GM11168 (cell line): Measurements from ENCODE around the gene GPR152.

Source experiments
- in situ Hi-C: fragments of 300-500 bp; cut with MboI; formaldehyde crosslinking; loops from one replicate; pipeline ENCODE4 v1.12.0; 2022; ENCODE audit warnings: low sequenced_read_pairs; ENCODE audit not compliant: unreplicated experiment

GPR152 gene

DNA sequence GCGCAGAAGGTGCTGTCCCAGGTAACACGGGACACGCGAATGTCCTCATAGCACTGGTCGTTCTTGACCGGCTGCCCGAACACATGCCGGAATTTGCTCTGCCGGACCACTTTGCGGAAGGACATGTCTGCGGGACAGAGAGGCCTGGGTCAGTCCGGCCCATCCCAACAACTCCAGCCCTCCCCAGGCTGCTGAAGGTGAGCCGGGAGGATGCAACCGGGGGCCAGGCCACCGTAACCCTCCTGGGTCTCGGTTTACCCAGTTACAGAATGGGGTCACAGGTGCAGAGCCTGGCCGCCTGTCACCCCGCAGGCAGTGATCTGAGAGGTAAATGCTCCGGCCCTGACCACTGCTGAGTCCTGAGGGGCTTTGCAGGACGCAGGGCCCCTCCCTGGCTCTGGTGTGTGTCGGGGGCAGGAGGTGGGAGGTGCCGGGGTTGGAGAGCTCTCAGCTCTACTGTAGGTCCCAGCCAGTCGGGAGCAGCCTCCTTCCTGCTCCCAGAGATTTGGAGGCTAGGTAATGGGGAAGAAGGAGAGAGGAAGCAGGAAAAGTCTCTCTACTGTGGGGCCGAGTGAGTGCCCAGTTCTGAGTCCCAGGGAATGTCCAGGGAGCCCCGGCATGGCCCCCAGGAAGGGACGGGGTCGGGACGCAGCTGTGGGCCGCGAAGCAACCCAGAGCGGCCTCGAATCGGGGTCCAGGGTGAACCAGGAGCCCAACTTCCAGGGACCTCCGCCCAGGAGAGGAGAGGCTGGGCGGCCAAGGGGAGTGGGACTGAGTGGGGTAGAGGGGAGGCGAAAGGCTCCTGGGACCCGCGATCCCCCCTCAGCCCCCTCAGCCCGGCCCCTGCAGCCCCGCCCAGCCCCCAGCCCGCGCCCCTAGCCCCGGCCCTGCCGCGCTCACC, 9.8 kb downstream of the GPR152 start:
- in situ Hi-C loops, result no loop called here

DNA sequence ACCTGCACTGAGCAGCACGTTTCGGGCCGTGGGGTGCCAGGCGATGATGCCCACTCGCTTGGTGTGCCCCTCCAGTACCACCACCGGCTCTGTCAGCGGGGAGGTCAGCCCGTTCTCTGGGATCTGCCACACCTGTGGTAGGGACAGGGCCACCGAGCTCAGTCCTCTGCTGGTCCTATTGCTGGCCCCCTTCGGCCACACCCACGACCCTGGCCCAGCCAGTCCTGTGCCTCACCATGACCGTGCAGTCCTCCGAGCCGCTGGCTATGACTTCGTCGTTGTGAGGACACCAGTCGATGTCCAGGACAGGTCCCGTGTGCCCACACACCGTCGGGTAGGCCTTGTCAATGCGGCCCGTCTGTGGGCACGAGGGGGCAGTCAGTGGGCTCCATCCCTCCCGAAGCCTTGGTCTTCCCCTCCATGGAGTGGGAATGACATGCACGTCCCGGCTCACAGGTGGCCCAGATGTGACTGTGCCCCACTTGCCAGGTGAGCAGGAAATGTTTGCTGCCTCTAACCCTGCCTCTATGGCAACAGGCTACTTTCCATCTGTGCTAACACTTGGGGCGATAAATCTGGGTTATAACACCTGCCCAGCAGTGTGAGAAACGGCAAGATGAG, 10.7 kb downstream of the GPR152 start:
- in situ Hi-C loops, result no loop called here

DNA sequence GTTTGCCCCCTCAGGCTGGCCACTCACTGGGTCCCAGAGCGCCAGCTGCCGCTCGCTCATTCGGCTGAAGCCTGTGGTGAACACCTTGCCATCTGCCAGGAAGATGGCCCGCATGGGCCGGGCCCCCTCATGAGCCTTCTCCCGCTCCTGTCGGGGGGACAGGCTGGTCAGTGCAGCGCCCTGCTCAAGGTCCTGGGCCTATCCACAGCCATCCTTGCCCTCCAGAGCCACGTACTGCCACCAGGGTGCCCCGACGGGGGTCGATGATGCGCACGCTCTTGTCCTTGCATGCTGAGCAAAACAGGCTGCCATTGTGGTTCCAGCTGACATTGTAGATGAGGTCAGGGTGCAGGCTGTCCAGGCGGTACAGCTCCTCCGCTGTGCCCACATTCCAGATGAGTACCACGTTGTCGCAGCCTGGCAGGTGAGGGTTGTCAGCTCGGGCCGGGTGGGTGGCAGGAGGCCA, 11.4 kb downstream of the GPR152 start:
- in situ Hi-C loops, result no loop called here

DNA sequence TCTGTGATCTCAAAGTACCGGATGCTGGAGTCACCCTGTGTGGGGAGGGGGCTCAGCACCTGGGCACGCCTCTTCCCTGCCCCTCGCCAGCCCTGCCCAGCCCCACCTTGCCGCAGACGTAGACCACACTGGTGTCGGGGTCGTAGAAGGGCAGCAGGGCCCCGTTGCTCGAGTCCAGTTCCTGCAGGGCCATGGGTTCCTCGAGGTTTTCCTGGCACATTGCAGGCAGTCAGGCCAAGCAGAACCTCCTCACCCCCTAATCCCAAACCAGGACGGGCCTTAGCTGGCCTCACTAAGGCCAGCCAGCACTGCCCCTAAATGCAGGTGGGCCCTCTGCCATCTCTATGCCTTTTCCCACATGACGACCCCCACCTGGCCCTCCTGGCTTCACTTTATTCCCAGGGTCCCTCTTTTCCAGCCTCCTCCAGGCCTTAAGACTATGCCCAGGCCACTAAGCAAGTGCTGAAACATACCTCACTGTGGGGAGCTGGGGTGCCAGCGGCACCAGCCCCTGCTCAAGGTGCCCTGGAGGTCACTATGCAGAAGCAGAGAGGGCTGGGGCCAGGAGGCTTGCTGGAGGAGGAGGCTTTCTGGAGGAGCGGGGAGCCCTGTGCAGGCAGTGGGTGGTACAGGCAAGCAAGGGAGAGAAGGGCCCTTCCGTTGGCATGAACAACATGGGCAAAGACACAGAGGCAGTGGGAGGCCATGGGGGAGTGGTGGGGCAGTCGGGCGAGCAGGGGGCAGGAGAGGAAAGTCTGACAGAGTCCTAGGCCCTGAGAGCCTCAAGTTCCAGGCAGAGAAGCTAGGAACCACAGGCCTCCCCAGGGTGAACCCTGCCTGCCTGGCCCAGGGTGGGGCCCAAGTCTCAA, 12.1 kb downstream of the GPR152 start:
- in situ Hi-C loops, result no loop called here

DNA sequence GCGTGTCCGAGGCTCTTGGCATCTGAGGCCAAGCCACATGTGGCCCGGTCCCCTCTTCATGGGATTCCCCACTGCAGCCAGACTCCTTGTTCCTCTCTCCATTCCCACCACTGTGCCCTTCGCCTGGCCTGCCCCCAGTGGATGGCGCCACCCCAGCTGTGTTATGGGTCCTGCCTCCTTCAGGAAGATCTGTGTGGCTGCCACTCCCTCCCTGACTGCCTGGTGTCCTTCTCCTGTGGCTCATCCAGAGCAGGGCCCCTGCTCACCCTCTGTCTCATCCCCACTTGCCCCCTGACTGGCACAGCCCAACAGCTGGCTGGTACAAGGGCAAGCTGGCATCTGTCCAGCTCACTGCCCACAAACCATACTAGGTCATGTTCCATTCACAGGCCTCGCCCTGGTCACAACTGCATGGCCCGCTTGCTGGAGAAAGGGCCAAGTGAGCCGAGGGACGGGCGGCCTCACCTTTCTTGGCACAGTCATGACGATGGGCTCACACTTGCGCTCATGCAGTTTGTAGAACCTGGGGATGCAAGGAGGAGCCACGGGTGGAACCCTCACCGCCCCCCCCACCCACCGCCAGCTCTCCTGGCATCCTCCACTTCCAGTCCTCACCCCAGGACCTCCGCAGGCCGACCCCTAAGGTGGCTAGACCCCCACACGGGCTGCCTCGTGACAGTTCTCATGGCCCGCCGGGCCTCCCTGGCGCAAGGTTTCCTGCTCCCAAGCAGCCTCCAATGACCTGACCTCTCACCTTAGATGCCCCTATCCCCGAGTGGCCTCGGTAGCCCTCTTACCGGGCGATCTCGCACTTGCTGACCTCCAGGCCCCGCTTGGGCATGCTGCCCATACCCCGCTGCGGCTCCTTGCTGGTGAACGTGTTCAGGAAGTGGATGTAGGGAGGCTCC, 13.0 kb downstream of the GPR152 start:
- in situ Hi-C loops, result no loop called here

DNA sequence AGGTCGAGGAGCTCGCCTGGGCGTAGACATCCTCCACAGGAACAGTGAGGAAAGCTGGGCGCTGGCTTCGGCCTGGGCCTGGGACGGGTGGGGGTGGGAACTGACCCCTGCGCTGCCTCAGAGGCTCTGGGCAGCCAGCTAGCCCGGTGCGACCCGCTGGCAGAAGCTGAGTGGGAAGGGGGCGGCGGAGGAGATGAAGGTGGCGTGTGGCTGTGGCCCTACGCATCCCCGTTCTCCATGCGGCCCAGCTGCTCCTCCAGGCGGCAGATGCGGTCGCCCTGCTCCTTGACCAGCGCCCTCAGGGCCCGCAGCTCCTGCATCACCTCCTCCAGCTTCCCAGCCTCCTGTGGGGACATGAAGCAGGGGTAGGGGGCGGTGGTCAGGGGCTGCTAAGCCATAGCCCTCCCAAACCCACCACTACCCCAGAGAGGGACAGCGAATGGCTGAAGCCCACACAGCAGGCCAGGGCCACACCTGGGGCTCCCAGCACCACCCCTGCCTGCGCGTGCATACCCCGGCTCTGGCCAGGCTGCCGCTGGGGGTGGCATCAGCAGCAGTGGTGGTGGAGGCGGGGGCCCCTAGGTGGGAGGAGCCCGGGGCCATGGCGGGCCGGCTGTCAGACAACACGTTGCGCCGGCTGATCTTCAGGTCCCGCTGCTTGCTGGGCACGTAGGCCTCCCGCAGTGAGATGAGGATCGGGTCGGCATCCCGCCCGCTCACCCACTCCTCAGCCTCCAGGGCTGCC, 14.2 kb downstream of the GPR152 start:
- in situ Hi-C loops, result no loop called here

DNA sequence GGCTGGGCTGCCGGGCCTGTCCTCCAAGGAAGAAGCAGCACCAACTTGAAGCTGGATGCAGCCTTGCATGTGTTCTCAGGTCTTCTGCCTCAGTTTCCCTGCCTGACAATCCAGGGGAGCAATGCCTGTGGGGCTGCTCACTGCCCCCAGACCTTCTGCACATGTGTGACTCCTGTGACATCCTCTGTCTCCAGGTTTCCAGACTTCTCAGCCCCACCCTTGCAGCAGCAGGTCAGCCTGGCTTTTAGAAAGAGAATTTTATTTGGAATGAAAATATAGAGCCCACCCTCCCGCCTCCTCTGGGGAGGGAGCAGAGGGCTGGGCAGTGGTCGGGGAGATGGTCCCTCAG, 14.7 kb downstream of the GPR152 start:
- in situ Hi-C loops, result no loop called here

DNA sequence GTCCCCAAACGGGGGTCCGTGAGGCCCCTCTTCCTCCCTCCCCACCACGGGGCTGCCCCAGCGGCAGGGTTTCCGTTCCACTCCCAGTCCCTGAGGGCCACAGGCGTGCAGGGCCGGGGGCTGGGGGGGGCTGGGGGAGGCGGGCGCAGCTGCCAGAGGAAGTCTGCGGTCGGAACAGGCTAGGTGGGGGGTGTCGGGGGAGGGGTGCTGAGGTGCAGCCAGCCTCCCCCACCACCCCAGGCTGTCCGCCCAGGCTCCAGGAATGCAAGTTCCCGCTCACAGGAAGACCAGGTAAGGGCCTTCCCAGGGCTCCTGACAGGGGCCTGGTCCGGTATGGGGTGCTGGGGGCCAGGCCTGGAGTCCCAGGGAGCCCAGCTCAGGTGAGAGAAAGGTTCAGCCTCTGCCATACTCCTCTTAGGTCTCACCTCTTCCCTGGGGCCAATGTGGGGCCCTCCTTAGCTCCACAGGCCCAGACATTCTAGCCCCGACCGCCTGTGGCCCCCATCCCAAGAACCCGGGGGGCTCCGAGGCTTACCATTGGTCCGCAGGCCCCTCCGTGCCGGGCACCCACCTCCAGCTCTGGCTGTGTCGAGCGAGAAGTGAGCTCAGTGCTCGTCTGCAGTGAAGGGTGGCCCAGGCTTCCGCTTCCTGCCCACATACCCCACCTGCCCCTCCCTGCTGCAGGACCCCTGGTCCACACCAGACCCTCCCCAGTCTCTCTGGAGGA, 15.3 kb downstream of the GPR152 start, which contains the start of gene PTPRCAP:
Gene PTPRCAP (minus strand): TSS at position 601 of the 727 bp plus-strand sequence. CDS start 63 bp downstream, at position 538.
- in situ Hi-C loops, result no loop called here

DNA sequence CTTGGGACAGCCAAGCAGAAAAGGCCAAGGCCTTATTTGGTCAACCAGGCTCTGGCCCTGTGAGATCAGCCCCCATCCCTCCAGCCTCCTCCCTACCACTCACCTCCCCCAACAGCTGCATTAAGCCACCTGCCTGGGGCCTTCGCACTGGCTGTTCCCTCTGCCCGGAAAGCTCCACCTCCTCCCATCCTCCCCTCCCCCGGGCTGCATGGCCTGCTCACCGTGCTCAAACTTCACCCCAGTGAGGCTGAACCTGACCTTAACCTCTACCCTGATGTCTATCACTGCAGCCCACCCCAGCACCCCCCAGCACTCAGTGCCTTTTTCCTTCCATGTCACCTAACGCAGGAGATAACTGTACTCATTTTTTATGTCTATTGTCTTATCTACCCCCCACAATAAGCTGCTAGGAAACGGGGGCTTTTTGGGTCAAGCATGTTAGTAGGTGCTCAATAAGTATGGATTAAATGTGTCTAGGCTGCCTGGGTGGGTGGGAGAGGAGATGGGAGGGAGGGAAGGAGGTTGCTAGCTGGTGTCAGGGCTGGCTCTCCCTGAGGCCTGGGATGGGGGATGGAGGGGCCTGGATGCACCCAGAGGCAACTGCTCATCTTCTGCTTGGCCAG, 16.0 kb downstream of the GPR152 start:
- in situ Hi-C loops, result no loop called here

DNA sequence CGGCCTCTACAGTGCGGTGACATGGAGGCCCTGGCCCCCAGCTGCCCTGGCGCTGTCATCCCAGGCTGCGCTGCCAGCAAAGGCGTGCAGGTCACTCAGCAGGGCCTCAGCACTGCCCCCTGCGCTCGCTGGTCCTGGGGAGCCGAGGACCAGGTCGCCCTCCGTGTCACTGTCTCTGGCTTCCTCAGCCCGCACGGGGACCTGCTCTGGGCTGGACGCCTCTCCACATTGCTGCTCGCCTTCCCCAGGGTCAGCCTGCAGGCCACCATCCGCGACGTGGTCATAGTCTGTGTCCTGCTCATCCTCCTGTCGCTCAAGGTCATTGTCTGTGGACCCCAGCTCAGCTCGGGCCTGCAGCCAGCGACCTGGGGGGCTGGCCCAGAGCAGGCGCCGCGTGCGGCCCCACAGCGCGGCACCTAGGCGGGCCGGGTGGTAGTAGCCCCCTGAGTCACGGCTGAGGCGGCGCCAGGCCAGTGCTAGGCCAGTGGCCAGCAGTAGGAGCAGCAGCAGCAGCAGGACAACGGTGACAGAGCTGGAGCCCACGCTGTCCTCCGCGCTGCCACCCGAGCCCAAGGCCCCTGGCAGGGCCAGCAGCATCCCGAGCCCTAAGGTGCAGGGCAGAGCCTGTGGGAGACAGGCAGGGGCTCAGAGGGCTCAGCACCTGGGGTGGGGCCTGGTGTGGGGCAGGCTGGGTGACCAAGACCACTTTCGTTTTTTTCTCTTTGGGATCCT, 16.6 kb downstream of the GPR152 start:
- in situ Hi-C loops, result no loop called here

DNA sequence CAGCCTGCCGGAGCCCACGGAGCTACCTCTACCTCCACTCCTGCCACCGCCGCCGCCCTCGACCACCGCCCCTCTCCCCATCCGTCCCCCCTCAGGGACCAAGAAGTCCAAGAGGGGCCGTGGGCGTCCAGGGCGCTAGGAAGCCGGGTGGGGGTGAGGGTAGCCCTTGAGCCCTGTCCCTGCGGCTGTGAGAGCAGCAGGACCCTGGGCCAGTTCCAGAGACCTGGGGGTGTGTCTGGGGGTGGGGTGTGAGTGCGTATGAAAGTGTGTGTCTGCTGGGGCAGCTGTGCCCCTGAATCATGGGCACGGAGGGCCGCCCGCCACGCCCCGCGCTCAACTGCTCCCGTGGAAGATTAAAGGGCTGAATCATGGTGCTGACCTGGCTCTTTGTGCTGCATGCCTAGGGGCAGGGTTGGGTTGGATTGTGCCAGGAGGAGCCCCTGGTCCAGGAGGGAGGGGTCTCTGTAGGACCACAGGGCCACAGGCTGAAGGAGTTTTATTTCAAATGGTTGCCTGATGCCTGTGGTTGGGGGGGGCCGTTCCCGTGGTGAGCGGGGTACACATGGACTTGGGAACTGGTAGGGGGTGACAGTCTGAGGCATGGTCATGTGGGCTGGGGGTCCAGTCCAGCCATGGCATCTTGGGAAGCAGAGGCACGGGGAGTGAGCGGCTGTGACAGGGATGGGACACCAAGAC, 17.4 kb downstream of the GPR152 start:
- in situ Hi-C loops, result no loop called here

DNA sequence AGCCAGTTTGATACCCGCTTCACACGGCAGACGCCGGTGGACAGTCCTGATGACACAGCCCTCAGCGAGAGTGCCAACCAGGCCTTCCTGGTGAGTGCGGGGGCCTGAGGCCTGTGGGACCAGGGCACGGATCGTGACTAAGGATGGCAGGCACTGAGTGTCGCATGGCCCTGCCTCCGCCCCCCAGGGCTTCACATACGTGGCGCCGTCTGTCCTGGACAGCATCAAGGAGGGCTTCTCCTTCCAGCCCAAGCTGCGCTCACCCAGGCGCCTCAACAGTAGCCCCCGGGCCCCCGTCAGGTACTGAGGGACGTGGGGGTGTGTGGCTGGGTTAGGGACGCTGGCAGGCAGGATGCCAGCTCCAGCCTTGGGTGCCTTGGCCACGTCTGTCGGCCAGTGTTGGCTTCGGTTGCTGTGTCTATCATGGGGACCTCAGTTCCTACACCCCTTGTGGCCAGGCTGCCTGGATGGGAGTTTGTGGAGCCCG, 18.1 kb downstream of the GPR152 start:
- in situ Hi-C loops, result no loop called here

DNA sequence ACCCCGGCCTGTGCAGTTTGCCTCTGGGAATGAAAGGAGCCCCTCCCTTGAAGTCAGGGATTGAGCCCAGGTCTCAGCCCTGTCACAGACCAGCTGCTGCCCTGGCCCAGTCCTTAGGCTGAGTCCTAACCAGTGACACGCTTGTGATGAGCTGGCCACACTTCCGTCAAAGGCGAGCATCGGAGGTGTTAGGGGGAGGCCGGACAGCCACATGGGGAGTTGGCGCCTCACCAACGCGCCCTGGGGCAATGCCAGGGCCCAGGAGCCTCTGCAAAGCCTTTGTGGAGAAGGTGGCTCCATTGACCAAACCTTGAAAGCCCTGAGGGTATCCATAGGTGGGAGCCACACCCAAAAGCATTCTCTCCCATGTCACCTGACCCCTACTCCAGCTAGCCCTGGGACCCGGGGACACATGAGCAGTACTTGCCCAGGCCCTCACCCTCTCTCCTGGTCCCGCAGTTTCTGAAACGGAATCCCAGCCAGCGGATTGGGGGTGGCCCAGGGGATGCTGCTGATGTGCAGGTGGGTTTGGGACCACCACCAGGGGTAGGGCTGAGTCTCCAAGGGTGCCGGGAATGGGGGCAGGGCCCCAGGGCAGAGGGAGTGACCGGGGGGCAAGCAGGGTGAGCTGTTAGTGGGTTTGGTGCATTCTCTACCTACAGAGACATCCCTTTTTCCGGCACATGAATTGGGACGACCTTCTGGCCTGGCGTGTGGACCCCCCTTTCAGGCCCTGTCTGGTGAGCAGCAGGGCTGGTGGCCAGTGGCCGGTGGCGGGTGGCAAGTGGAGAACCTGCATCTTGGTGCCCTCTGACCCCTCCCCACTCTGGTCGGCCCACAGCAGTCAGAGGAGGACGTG, 18.8 kb downstream of the GPR152 start:
- in situ Hi-C loops, result no loop called here

DNA sequence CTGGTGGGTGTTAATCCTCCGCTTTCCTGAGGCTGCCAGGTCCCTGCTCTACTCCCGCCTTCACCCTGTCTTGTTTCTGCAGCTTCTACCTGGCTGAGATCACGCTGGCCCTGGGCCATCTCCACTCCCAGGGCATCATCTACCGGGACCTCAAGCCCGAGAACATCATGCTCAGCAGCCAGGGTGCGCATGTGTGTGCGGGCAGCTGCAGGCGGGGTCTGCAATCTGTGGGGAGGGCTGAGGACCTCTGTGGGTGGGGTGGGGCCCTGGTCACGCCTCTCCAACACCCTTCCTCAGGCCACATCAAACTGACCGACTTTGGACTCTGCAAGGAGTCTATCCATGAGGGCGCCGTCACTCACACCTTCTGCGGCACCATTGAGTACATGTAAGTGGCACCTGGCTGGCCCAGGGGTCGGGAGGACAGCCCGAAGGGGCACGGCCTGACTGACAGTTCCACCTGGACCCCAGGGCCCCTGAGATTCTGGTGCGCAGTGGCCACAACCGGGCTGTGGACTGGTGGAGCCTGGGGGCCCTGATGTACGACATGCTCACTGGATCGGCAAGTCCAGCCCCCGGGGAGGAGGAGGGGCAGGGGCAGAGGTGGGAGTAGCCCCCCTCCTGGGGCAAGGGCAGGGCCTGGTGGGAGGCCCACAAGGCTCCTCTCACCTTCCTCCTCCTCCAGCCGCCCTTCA, 19.7 kb downstream of the GPR152 start:
- in situ Hi-C loops, result no loop called here
